ENCODE measurements around the gene IGSF9B. TPM values are rescaled to one million over a fixed set of nuclear protein-coding genes. Genes with fewer than 3 reads are reported as not detected.

Gene IGSF9B
- total and polyA plus RNA-seq, 9 of the 15 experiments (the other 6 are each of a cell fraction or from before 2014, with no cell fraction given): 0.09 TPM; not detected in 8

GRCh38 chr11:133889188-133889587, 67.6 kb downstream of the IGSF9B start (continued):
- TF ChIP-seq, protein P1, sequence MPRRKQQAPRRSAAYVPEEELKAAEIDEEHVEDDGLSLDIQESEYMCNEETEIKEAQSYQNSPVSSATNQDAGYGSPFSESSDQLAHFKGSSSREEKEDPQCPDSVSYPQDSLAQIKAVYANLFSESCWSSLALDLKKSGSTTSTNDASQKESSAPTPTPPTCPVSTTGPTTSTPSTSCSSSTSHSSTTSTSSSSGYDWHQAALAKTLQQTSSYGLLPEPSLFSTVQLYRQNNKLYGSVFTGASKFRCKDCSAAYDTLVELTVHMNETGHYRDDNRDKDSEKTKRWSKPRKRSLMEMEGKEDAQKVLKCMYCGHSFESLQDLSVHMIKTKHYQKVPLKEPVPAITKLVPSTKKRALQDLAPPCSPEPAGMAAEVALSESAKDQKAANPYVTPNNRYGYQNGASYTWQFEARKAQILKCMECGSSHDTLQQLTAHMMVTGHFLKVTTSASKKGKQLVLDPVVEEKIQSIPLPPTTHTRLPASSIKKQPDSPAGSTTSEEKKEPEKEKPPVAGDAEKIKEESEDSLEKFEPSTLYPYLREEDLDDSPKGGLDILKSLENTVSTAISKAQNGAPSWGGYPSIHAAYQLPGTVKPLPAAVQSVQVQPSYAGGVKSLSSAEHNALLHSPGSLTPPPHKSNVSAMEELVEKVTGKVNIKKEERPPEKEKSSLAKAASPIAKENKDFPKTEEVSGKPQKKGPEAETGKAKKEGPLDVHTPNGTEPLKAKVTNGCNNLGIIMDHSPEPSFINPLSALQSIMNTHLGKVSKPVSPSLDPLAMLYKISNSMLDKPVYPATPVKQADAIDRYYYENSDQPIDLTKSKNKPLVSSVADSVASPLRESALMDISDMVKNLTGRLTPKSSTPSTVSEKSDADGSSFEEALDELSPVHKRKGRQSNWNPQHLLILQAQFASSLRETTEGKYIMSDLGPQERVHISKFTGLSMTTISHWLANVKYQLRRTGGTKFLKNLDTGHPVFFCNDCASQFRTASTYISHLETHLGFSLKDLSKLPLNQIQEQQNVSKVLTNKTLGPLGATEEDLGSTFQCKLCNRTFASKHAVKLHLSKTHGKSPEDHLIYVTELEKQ (CRISPR knock-in tag; IDR thresholded peaks at IDR 0.05): no peak
- TF ChIP-seq SAFB (IDR thresholded peaks at IDR 0.05; ENCODE audit: borderline replicate concordance, low read depth, low read length) (no peak), THAP12 (CRISPR knock-in tag; IDR thresholded peaks at IDR 0.05) (no peak), NFATC3 (IDR thresholded peaks at IDR 0.05) (no peak), C11orf30 (IDR thresholded peaks at IDR 0.05; ENCODE audit: low read depth) (no peak)
